ENCODE results near the gene BIRC3.

DNA sequence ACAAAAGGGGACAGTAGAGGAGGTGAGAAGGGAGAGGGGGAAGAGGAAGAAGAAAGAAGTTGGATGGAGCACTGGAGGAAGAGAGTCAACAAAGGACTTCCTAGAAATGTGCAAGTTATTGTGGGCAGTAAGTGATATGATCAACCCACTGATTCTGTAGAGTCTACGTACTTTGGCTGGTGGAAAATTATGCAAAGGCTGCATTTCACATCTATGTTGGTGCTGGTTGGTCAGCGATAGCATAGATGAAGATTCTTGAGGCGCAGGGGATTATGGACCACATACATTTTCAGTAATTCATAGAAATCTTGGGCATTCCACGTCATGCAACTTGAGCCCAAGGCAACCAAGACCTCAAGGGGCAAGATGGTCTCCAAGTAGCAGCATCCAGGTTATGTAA, 12.6 kb upstream of the BIRC3 start:
- no peak for TF ChIP-seq GATA3 (IDR thresholded peaks at IDR 0.05; ENCODE audit: low read depth, low read length)
- no peak for TF ChIP-seq GATA2 (IDR thresholded peaks at IDR 0.05; ENCODE audit: low read depth, low read length)

All from SH-SY5Y (cell line).